ENCODE results near the gene FCF1.

GRCh38 chr14:74697543-74697942 is 15.4 kb upstream of the FCF1 start:
- TF ChIP-seq EZH2 (optimal IDR thresholded peaks at IDR 0.05; ENCODE audit: low read depth, low read length) (no peak), CTCF (IDR thresholded peaks at IDR 0.05; ENCODE audit: low read length) (no peak)
